OCI-LY7 (cell line): ENCODE results near the gene GGT6.

Source experiments
- CTCF ChIP-seq: fragments of 200-600 bp; sonication (generic); conservative IDR thresholded peaks from 2 replicates; pipeline ENCODE4 v1.5.1; 2014; ENCODE audit warnings: mild to moderate bottlenecking, antibody characterized with exemption, low read length, moderate library complexity, mixed read lengths
- EZH2phosphoT487 ChIP-seq: fragments of 200-600 bp; sonication (generic); IDR thresholded peaks from 2 replicates; pipeline ENCODE4 v1.6.1; 2018; ENCODE audit warnings: low read depth, borderline replicate concordance, mild to moderate bottlenecking, mixed run types, antibody characterized with exemption, low read length, moderate library complexity, mixed read lengths

DNA sequence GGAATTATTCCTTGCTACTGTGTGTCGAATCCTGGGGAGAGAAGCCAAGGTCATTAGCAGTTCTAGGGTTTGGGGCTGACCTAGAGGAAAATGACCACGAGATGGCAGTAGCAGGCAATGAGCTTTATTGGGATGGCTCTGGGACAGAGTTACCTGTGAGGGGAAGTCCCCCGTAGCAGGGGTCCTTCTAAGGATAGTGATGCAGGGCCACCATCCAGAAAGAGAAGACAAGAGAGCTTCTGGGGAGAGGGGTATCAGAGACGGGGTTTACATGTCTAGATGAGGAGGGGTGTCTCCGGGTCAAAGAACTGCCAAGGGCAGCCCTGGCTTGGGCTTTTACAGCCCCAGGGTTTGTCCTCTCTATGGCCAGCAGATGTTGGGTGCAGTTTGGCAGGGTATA, 6.4 kb upstream of the GGT6 start:
- TF ChIP-seq CTCF (peak; percentile 90), EZH2phosphoT487 (no peak)
